Activated T-cell treated with anti-CD3 and anti-CD28 coated beads, Interleukin-2, amount 50 U/mL, for 72 hours (primary cell): ENCODE measurements around the gene NDUFA6. TPM values are rescaled to one million over a fixed set of nuclear protein-coding genes. Genes with fewer than 3 reads are reported as not detected.

Experiments used
- ATAC-seq, 2 donors: fragments of 150-1000 bp; cut with Tn5 transposase; replicated peaks in 1 of 2; 2 replicates each; pipeline ENCODE4 v1.10.0; 2021; ENCODE audit warnings: moderate library complexity in 2 of 2, mild to moderate bottlenecking in 1 of 2
- DNase-seq, 2 donors: peaks; one replicate each; pipeline ENCODE4 v3.0.0; 2021 to 2022; ENCODE audit warnings: mixed read lengths in 1 of 2
- H3K27ac Mint-ChIP-seq: one replicate; pipeline ENCODE4 v1.8.0; 2022; ENCODE audit warnings: mild to moderate bottlenecking, moderate library complexity, mixed read lengths
- H3K27me3 Mint-ChIP-seq: one replicate; pipeline ENCODE4 v1.8.0; 2022; ENCODE audit warnings: low read depth, mixed read lengths
- H3K36me3 Mint-ChIP-seq, 2 donors: one replicate each; pipeline ENCODE4 v1.8.0; 2022; ENCODE audit warnings: mixed read lengths in 2 of 2, mild to moderate bottlenecking in 1 of 2; ENCODE audit not compliant: insufficient read depth in 2 of 2
- H3K4me1 Mint-ChIP-seq: one replicate; pipeline ENCODE4 v1.8.0; 2022; ENCODE audit warnings: low read depth, mixed read lengths
- H3K4me3 Mint-ChIP-seq, 2 donors: one replicate each; pipeline ENCODE4 v1.8.0; 2022; ENCODE audit warnings: mild to moderate bottlenecking in 2 of 2, mixed read lengths in 2 of 2, moderate library complexity in 2 of 2
- H3K9me3 Mint-ChIP-seq, 2 donors: one replicate each; pipeline ENCODE4 v1.8.0; 2022; ENCODE audit warnings: mixed read lengths in 2 of 2
- total RNA-seq, 2 donors: library from RNA; stranded (reverse); gene quantifications; one replicate each; pipeline ENCODE4 v1.2.3, GENCODE V29; 2022

Gene NDUFA6
- total RNA-seq, 2 donors from 2014 or later, result 87.8 to 91.7 TPM

DNA sequence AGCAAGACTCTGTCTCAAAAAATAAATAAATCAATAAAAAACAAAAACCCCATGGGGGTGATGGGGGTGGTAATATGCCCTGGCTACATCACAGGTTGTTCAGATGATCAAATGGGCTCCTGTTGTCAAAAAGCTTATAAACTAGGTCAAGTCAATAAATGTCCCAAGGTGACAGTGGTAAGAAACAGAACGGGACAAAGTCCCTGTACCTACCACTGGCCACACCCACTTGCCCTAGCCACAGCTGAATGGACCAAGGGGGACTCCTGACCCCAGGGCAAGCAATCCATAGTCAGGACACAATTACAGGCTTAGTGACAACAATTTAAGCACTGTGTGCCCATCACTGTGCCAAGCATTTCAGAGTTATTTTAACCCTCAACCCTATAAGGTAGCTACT lies 25.9 kb downstream of the NDUFA6 start:
- no peaks in the 10 kb centered on the region for H3K27me3 Mint-ChIP-seq
- H3K27ac Mint-ChIP-seq, result no peak overlapping the region
- H3K36me3 Mint-ChIP-seq, result peaks cover 2 to 13% of the 10 kb centered on the region in 2 donors
- DNase-seq (no peak), ATAC-seq (no peak)
- peaks cover 10% of the 10 kb centered on the region for H3K4me1 Mint-ChIP-seq
- H3K9me3 Mint-ChIP-seq, result no peaks in the 10 kb centered on the region
- H3K4me3 Mint-ChIP-seq, result no peak overlapping the region

DNA sequence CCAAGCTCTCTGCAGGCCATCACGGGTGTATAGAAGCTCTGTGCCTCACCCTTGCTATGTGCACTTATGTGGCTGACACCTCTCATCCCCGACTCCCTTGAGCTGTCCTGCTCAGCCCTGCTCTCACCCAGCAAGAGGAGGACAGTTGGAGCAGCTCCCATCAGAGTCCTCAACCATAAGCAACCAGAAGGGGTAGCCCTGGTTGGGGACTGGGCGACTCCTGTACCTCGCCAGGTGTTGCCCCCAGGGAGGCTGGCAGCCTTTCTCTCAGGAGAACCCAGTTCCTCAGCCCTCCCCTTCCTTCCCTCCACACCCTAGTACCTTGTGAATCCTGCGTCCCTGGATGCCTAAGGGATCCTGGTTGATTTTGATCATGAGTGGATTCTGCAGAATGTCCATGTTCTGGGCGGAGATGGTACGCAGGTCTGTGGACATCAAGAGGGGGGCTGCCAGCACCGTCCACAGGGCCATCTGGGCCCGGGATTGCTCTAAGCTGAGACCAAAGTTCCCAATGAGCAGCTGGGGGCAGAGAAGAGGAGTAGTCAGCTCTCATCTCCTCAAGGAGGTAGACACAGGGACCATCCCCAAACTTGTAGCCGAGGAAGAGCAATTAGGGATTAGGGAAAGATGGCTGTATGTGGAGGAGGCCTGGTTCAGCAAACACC lies 27.9 kb downstream of the NDUFA6 start:
- Mint-ChIP-seq H3K27me3 (no peaks in the 10 kb centered on the region), H3K4me3 (no peak overlapping the region), H3K4me1 (no peaks in the 10 kb centered on the region), H3K27ac (no peak overlapping the region), H3K9me3 (peaks cover 3 to 4% of the 10 kb centered on the region in 2 donors), H3K36me3 (peaks cover 14 to 29% of the 10 kb centered on the region in 2 donors)
- DNase-seq, result no peak
- no peak for ATAC-seq

DNA sequence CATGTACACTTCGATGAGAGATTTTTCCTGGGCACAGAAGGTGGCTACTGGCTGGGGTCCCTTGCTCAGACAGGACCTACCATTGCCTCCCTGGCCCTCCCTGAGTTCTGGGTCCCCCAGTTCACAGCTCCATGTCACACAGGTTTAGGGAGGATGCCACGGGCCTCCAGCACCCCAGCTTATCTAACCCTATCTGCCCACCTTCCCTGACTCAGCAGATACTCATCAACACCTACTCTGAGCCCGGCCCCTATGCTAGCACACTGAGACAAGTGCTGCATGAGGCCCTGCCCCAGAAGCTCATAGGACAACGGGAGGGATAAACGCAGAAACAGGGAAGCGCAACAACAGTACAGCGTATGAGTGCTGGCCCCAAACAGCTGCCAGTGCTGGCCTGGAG lies 29.5 kb downstream of the NDUFA6 start:
- Mint-ChIP-seq H3K27ac (no peak overlapping the region), H3K36me3 (peaks cover 20 to 34% of the 10 kb centered on the region in 2 donors)
- DNase-seq, result no peak

DNA sequence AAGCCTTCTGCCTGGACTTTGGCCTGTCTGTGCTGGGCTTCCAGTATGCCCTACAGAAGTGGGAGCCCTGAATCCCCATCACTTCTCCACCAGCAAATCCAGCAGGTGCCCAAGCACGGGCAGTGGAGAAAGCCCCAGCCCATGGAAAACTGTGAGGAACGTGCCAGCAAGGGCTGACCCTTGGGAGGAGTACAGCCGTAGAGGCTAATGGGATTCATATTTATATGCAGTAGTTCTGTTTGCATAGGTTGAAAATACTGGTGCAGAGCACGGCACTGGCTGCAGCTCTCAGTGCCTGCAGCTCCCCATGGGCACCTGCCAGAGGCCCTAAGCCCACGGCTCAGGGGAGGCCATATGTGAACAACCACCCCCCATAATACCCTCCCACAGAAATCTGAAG lies 30.1 kb downstream of the NDUFA6 start:
- ATAC-seq, result no peak
- peaks cover 20 to 36% of the 10 kb centered on the region in 2 donors for H3K36me3 Mint-ChIP-seq

More for the DNA sequence above, 29.5 kb downstream of the NDUFA6 start:
- Mint-ChIP-seq H3K4me1 (no peaks in the 10 kb centered on the region), H3K4me3 (no peak overlapping the region), H3K27me3 (no peaks in the 10 kb centered on the region), H3K9me3 (peaks cover 10 to 12% of the 10 kb centered on the region in 2 donors)
- no peak for ATAC-seq

DNA sequence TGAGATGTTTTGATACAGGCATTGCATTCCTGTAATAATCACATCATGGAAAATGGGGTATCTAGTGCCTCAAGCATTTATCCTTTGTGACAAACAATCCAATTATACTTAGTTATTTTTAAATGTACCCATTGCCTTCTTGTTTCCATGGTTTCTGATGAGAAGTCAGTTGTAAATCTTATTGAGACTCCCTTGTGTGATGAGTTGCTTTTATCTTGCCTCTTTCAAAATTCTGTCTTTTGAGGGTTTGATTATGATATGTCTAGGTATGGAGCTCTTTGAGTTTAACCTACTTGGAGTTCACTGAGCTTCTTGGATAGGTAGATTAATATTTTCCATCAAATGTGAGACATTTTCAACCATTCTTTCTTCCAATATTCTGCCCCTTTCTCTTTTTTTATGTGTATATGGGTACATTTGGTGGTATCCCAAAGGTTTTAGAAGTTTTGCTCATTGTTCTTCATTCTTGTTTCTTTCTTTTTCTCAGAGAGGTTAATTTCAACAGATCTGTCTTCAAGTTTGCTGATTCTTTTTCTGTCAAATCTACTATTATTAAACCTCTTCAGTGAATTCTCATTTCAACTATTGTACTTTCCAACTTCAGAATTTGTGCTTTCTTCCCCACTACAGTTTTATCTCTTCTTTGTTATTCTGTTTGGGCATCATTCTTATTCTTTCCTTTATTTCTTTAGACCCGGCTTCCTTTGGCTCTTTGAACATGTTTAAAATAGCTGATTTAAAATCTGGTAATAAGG lies 33.6 kb downstream of the NDUFA6 start:
- Mint-ChIP-seq H3K4me1 (no peaks in the 10 kb centered on the region), H3K9me3 (peaks cover 10 to 15% of the 10 kb centered on the region in 2 donors), H3K27ac (no peak overlapping the region), H3K4me3 (no peak overlapping the region), H3K36me3 (peaks cover 20 to 30% of the 10 kb centered on the region in 2 donors), H3K27me3 (no peaks in the 10 kb centered on the region)
- ATAC-seq, result no peak
- DNase-seq, result no peak

More for the DNA sequence above, 30.1 kb downstream of the NDUFA6 start:
- no peak for DNase-seq
- H3K4me3 Mint-ChIP-seq, result no peak overlapping the region
- peaks cover 10 to 15% of the 10 kb centered on the region in 2 donors for H3K9me3 Mint-ChIP-seq
- H3K27ac Mint-ChIP-seq, result no peak overlapping the region
- no peaks in the 10 kb centered on the region for H3K4me1 Mint-ChIP-seq
- no peaks in the 10 kb centered on the region for H3K27me3 Mint-ChIP-seq

DNA sequence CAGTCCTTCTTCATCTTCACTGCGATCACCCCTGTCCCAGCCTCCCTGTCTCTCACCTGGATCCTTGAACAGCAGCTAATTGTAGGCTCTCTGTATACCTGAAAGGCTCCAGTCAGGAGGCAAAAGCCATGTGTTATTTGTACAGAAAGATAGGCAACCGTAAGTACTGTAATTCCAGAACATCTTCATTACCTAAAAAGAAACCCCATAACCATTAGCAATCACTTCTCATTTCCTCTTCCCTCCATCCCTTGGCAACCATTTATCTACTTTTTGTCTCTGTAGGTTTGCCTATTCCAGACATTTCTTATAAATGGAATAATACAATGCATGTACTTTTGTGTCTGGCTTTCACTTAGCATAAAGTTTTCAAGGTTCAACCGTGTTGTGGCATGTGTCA lies 37.8 kb downstream of the NDUFA6 start:
- no peaks in the 10 kb centered on the region for H3K4me1 Mint-ChIP-seq
- H3K4me3 Mint-ChIP-seq, result no peak overlapping the region
- peaks cover 6 to 11% of the 10 kb centered on the region in 2 donors for H3K9me3 Mint-ChIP-seq
- no peaks in the 10 kb centered on the region for H3K27me3 Mint-ChIP-seq
- DNase-seq (no peak), ATAC-seq (no peak)
- H3K27ac Mint-ChIP-seq, result no peak overlapping the region
- H3K36me3 Mint-ChIP-seq, result peaks cover 6 to 10% of the 10 kb centered on the region in 2 donors

DNA sequence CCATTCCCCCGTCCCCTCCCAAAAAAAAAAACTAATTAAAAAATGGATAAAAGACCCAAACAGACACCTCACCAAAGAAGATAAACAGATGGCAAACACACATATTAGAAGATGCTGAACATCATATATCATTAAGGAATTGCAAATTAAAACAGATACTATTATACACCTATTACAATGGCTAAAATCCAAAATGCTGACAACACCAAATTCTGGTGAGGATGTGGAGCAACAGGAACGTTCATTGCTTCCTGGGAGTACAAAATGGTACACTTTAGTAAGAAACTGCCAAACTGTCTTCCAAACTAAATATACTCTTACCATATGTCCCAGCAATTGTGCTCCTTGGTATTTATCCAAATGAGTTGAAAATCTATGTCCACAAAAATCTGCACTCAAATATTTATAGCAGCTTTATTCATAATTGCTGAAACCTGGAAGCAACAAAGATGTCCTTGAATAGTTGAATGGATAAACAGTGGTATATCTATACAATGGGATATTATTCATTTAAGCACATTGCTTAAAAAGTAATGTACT lies 39.9 kb downstream of the NDUFA6 start:
- Mint-ChIP-seq H3K4me1 (no peaks in the 10 kb centered on the region), H3K9me3 (peaks cover 0 to under 1% of the 10 kb centered on the region in 2 donors), H3K36me3 (no peaks in the 10 kb centered on the region), H3K27me3 (no peaks in the 10 kb centered on the region), H3K27ac (no peak overlapping the region), H3K4me3 (no peak overlapping the region)
- DNase-seq (no peak), ATAC-seq (no peak)

DNA sequence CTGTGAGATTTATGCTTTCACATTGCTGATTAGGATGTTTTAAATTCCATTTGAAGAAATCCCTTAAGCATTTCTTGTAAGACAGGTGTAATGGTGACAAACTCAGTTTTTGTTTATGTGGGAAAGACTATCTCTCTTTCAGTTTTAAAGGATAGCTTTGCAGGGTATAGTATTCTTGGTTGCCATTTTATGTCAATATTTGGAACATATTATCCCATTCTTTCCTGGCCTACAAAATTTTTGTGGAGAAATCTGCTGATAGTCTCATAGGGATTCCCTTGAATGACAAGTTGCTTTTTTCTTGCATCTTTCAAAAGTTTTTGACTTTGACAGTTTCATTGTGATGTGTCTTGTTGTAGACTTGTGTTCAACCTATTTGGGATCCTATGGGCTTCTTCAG lies 48.8 kb downstream of the NDUFA6 start:
- no peaks in the 10 kb centered on the region for H3K27me3 Mint-ChIP-seq
- no peak overlapping the region for H3K4me3 Mint-ChIP-seq
- ATAC-seq (no peak), DNase-seq (no peak)
- H3K9me3 Mint-ChIP-seq, result peaks cover 5% of the 10 kb centered on the region in 2 donors
- no peaks in the 10 kb centered on the region for H3K4me1 Mint-ChIP-seq
- no peak overlapping the region for H3K27ac Mint-ChIP-seq
- peaks cover 9 to 21% of the 10 kb centered on the region in 2 donors for H3K36me3 Mint-ChIP-seq

DNA sequence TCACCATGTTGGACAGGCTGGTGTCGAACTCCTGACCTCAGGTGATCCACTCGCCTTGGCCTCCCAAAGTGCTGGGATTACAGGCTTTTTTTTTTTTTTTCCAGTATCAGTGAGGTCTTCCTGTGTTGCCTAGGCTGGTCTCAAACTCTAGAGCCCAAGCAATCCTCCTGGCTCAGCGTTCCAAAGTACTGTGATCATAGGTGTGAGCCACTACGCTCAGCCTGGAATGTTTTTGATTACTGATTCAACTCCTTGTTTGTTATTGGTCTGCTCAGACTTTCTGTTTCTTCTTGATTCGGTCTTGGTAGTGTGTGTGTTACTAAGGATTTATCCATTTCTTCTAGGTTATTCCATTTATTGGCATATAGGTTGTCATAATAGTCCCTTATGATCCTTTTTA lies 51.3 kb downstream of the NDUFA6 start:
- no peaks in the 10 kb centered on the region for H3K4me1 Mint-ChIP-seq
- peaks cover 12 to 25% of the 10 kb centered on the region in 2 donors for H3K36me3 Mint-ChIP-seq
- peaks cover 6% of the 10 kb centered on the region in 2 donors for H3K9me3 Mint-ChIP-seq
- H3K27me3 Mint-ChIP-seq, result no peaks in the 10 kb centered on the region
- no peak for DNase-seq
- ATAC-seq, result no peak
- H3K4me3 Mint-ChIP-seq, result no peak overlapping the region
- no peak overlapping the region for H3K27ac Mint-ChIP-seq

Other genes starting within 250 kb of the NDUFA6 start
- gene SHISA8, start 175.7 kb downstream of the NDUFA6 start, total RNA-seq, result 1 to 10 TPM; 2.0 to 3.2 TPM
- gene TNFRSF13C, start 164.0 kb downstream of the NDUFA6 start, total RNA-seq, result 1 to 10 TPM; 6.1 to 7.3 TPM
- gene CENPM, start 143.6 kb downstream of the NDUFA6 start, total RNA-seq, result 10 to 100 TPM; 66.1 to 74.5 TPM
- 1 to 10 TPM; 4.5 to 4.7 TPM for gene SEPTIN3, start 121.3 kb downstream of the NDUFA6 start, total RNA-seq
- 1 to 10 TPM; 3.9 to 4.3 TPM for gene WBP2NL, start 92.0 kb downstream of the NDUFA6 start, total RNA-seq
- 10 to 100 TPM; 18.6 to 27.5 TPM for gene NAGA, start 20.0 kb downstream of the NDUFA6 start, total RNA-seq
- gene PHETA2, start 16.5 kb downstream of the NDUFA6 start, total RNA-seq, result 1 to 10 TPM; 2.4 to 3.8 TPM
- gene SMDT1, start 11.1 kb downstream of the NDUFA6 start, total RNA-seq, result 100 to 1,000 TPM; 103 to 105 TPM
- gene CYP2D6, start 40.0 kb upstream of the NDUFA6 start, total RNA-seq, result 1 to 10 TPM; 6.6 to 6.8 TPM
- 10 to 100 TPM; 64.0 to 82.8 TPM for gene TCF20, start 179.9 kb upstream of the NDUFA6 start, total RNA-seq